PFSK-1 (cell line): ENCODE data around the gene CNTNAP2.

Source experiments
- FOXP2 ChIP-seq: optimal IDR thresholded peaks from 2 replicates; pipeline ENCODE3; 2011; ENCODE audit warnings: borderline replicate concordance, control low read depth, inconsistent platforms; ENCODE audit not compliant: insufficient read depth; ENCODE audit errors: extremely low read length, extremely low read depth
- POLR2AphosphoS5 ChIP-seq: IDR thresholded peaks from 2 replicates; pipeline ENCODE4 v1.6.1; 2012; ENCODE audit warnings: low read depth, mild to moderate bottlenecking, control low read depth, low read length, moderate library complexity
- REST ChIP-seq, 2 experiments: IDR thresholded peaks; 2 replicates each; pipeline versions ENCODE4 v1.6.1 to v1.8.0; 2011 to 2012; ENCODE audit warnings: low read depth in 2 of 2, low read length in 2 of 2, control low read depth in 1 of 2, inconsistent platforms in 1 of 2, mild to moderate bottlenecking in 1 of 2, moderate library complexity in 1 of 2; ENCODE audit not compliant: insufficient read depth in 1 of 2
- SIN3A ChIP-seq: IDR thresholded peaks from 2 replicates; pipeline ENCODE4 v1.6.1; 2012; ENCODE audit warnings: mild to moderate bottlenecking, low read length, moderate library complexity, borderline replicate concordance; ENCODE audit not compliant: insufficient read depth
- TAF1 ChIP-seq: IDR thresholded peaks from 2 replicates; pipeline ENCODE4 v1.6.1; 2012; ENCODE audit warnings: low read length, control low read depth, borderline replicate concordance; ENCODE audit not compliant: insufficient read depth

CNTNAP2 gene

GRCh38 chr7:147196481-147196880 lies 1079.9 kb downstream of the CNTNAP2 start:
- TF ChIP-seq SIN3A (no peak), TAF1 (no peak), FOXP2 (no peak), POLR2AphosphoS5 (no peak), REST (IDR thresholded peaks at IDR 0.05; ENCODE audit: insufficient read depth in 1 of 2, low read depth in 2 of 2, low read length in 2 of 2) (no peak)

GRCh38 chr7:147197006-147197405 lies 1080.4 kb downstream of the CNTNAP2 start:
- no peak for TF ChIP-seq SIN3A
- no peak for TF ChIP-seq FOXP2
- TF ChIP-seq TAF1 = no peak
- TF ChIP-seq REST (IDR thresholded peaks at IDR 0.05; ENCODE audit: insufficient read depth in 1 of 2, low read depth in 2 of 2, low read length in 2 of 2) = no peak

- TF ChIP-seq FOXP2 (no peak), POLR2AphosphoS5 (no peak), TAF1 (no peak), REST (IDR thresholded peaks at IDR 0.05; ENCODE audit: insufficient read depth in 1 of 2, low read depth in 2 of 2, low read length in 2 of 2) (no peak), SIN3A (no peak)
Observed at GRCh38 chr7:147199868-147200267, 1083.3 kb downstream of the CNTNAP2 start.

GRCh38 chr7:147207988-147208387 lies 1091.4 kb downstream of the CNTNAP2 start:
- no peak for TF ChIP-seq REST (IDR thresholded peaks at IDR 0.05; ENCODE audit: insufficient read depth in 1 of 2, low read depth in 2 of 2, low read length in 2 of 2)
- TF ChIP-seq TAF1 = no peak
- TF ChIP-seq POLR2AphosphoS5 = no peak
- TF ChIP-seq SIN3A = no peak
- no peak for TF ChIP-seq FOXP2

GRCh38 chr7:147231275-147231674 lies 1114.7 kb downstream of the CNTNAP2 start:
- no peak for TF ChIP-seq REST (IDR thresholded peaks at IDR 0.05; ENCODE audit: insufficient read depth in 1 of 2, low read depth in 2 of 2, low read length in 2 of 2)
- no peak for TF ChIP-seq POLR2AphosphoS5
- no peak for TF ChIP-seq FOXP2
- no peak for TF ChIP-seq SIN3A
- no peak for TF ChIP-seq TAF1
